Osteoblast (primary cell): ENCODE results near the gene VRTN. TPM values are rescaled to one million over a fixed set of nuclear protein-coding genes. Genes with fewer than 3 reads are reported as not detected.
"Not testable (repeated sequence)": the region's sequence is repeated elsewhere in the genome, so short reads cannot be mapped to it uniquely, and the experiment has no call there.

ENCODE experiments used
- DNase-seq: peaks from one replicate; pipeline ENCODE4 v3.0.0; 2011; ENCODE audit warnings: low spot score, mixed read lengths; ENCODE audit not compliant: insufficient read length; ENCODE audit errors: missing footprints
- H2AFZ ChIP-seq: 2 replicates; pipeline ENCODE4 v1.6.0; 2011; ENCODE audit warnings: mild to moderate bottlenecking, low read length
- H3K27ac ChIP-seq: 2 replicates; pipeline ENCODE4 v1.5.1; 2011; ENCODE audit warnings: mild to moderate bottlenecking, low read depth, low read length, moderate library complexity
- H3K27me3 ChIP-seq: 2 replicates; pipeline ENCODE4 v1.6.0; 2012; ENCODE audit warnings: mild to moderate bottlenecking, control low read depth, inconsistent platforms, low read length, moderate library complexity; ENCODE audit not compliant: insufficient read depth
- H3K36me3 ChIP-seq: 2 replicates; pipeline ENCODE4 v1.5.1; 2011; ENCODE audit warnings: mild to moderate bottlenecking, low read length, control low read depth, moderate library complexity; ENCODE audit not compliant: insufficient read depth
- H3K4me1 ChIP-seq: 2 replicates; pipeline ENCODE4 v1.5.1; 2011; ENCODE audit warnings: mild to moderate bottlenecking, low read length, control low read depth, moderate library complexity; ENCODE audit not compliant: insufficient read depth
- H3K4me2 ChIP-seq: 2 replicates; pipeline ENCODE4 v1.6.0; 2011; ENCODE audit warnings: mild to moderate bottlenecking, low read length; ENCODE audit not compliant: insufficient read depth
- H3K4me3 ChIP-seq: fragments of 200-600 bp; sonication (generic); 3 replicates; pipeline ENCODE4 v1.5.1; 2012; ENCODE audit warnings: mild to moderate bottlenecking, low read length, inconsistent platforms; ENCODE audit not compliant: insufficient read depth
- H3K79me2 ChIP-seq: 2 replicates; pipeline ENCODE4 v1.6.0; 2012; ENCODE audit warnings: mild to moderate bottlenecking, low read length, control low read depth, inconsistent platforms; ENCODE audit not compliant: insufficient read depth
- H3K9me3 ChIP-seq: 2 replicates; pipeline ENCODE4 v1.5.1; 2011; ENCODE audit warnings: low read depth, low read length, control low read depth
- H4K20me1 ChIP-seq: 2 replicates; pipeline ENCODE4 v1.6.0; 2012; ENCODE audit warnings: mild to moderate bottlenecking, low read length, control low read depth; ENCODE audit not compliant: insufficient read depth
- CTCF ChIP-seq: IDR thresholded peaks from 2 replicates; pipeline ENCODE4 v1.5.1; 2011; ENCODE audit warnings: mild to moderate bottlenecking, low read depth, low read length, moderate library complexity; ENCODE audit errors: extremely low read depth
- total RNA-seq: library from RNA; depleted of rRNA; stranded (reverse); fragments of >200 nt; gene quantifications from 2 replicates; pipeline ENCODE4 v1.2.3, GENCODE V29; 2012

The VRTN gene
- total RNA-seq, 1 donor, result not detected

GRCh38 chr14:74382231-74382630, 34.0 kb downstream of the VRTN start:
- Histone ChIP-seq H3K4me3 (no peak overlapping the region), H3K4me1 (no peaks in the 10 kb centered on the region), H3K79me2 (no peaks in the 10 kb centered on the region), H3K27me3 (peaks cover 16% of the 10 kb centered on the region), H3K9me3 (no peaks in the 10 kb centered on the region), H3K4me2 (no peak overlapping the region), H3K36me3 (no peaks in the 10 kb centered on the region), H3K27ac (no peak overlapping the region), H4K20me1 (no peaks in the 10 kb centered on the region), H2AFZ (no peak overlapping the region)
- no peak for DNase-seq
- no peak for TF ChIP-seq CTCF

- H3K4me3 ChIP-seq, result no peak overlapping the region
- H3K4me2 ChIP-seq, result no peak overlapping the region
- H3K27ac ChIP-seq, result no peak overlapping the region
- H4K20me1 ChIP-seq, result no peaks in the 10 kb centered on the region
- H3K27me3 ChIP-seq, result peaks cover 43% of the 10 kb centered on the region
- no peaks in the 10 kb centered on the region for H3K9me3 ChIP-seq
- H3K36me3 ChIP-seq, result no peaks in the 10 kb centered on the region
- no peaks in the 10 kb centered on the region for H3K79me2 ChIP-seq
- H2AFZ ChIP-seq, result no peak overlapping the region
- TF ChIP-seq CTCF, result no peak
- DNase-seq, result no peak
- H3K4me1 ChIP-seq, result no peaks in the 10 kb centered on the region
Observed at GRCh38 chr14:74389980-74390379, 41.7 kb downstream of the VRTN start.

GRCh38 chr14:74390505-74390904, 42.2 kb downstream of the VRTN start:
- not testable (repeated sequence) for H3K27ac ChIP-seq, DNase-seq, H3K9me3 ChIP-seq, H3K79me2 ChIP-seq, H2AFZ ChIP-seq, H3K4me1 ChIP-seq, H3K4me3 ChIP-seq, H3K36me3 ChIP-seq, H3K4me2 ChIP-seq, H4K20me1 ChIP-seq
- peaks cover 49% of the 10 kb centered on the region for H3K27me3 ChIP-seq

- Histone ChIP-seq H3K27me3 (peaks cover 54% of the 10 kb centered on the region), H2AFZ (no peak overlapping the region), H3K9me3 (no peaks in the 10 kb centered on the region), H3K79me2 (no peaks in the 10 kb centered on the region), H4K20me1 (no peaks in the 10 kb centered on the region), H3K27ac (no peak overlapping the region), H3K4me2 (no peak overlapping the region), H3K4me1 (no peaks in the 10 kb centered on the region), H3K36me3 (no peaks in the 10 kb centered on the region), H3K4me3 (no peak overlapping the region)
- TF ChIP-seq CTCF, result no peak
- DNase-seq, result no peak
Observed at GRCh38 chr14:74391479-74391878, 43.2 kb downstream of the VRTN start.
